HFFc6 (cell line): ENCODE measurements around the gene FGFR3. TPM values are rescaled to one million over a fixed set of nuclear protein-coding genes. Genes with fewer than 3 reads are reported as not detected.
A peak's percentile ranks its signal among the peaks of the same experiment; 100 is the strongest.

ENCODE experiments used
- DNase-seq: peaks from one replicate; pipeline ENCODE4 v3.0.0-alpha.2; 2018
- H3K27ac Mint-ChIP-seq: 2 replicates; pipeline ENCODE4 v1.8.0; 2020; ENCODE audit warnings: mild to moderate bottlenecking, mixed read lengths
- H3K27me3 Mint-ChIP-seq: 2 replicates; pipeline ENCODE4 v1.8.0; 2021; ENCODE audit warnings: mild to moderate bottlenecking, moderate library complexity, mixed read lengths; ENCODE audit not compliant: insufficient read depth
- H3K36me3 Mint-ChIP-seq: 2 replicates; pipeline ENCODE4 v1.8.0; 2021; ENCODE audit warnings: low read depth, mixed read lengths
- H3K4me1 Mint-ChIP-seq: 2 replicates; pipeline ENCODE4 v1.8.0; 2020; ENCODE audit warnings: low read depth, mixed read lengths
- H3K4me3 Mint-ChIP-seq: 2 replicates; pipeline ENCODE4 v1.8.0; 2020; ENCODE audit warnings: mild to moderate bottlenecking, moderate library complexity, mixed read lengths
- H3K9me3 Mint-ChIP-seq: 2 replicates; pipeline ENCODE4 v1.8.0; 2020; ENCODE audit warnings: mild to moderate bottlenecking, mixed read lengths
- total RNA-seq, 6 experiments: library from RNA; stranded (reverse); fragmentation: NEBNext Ultra II Directional; extraction: Animal tissue kit (Norgen Biotek cat#: 25700); gene quantifications; 2 replicates in 1 of 6; 3 replicates in 5 of 6; pipeline ENCODE4 v1.2.3, GENCODE V29; 2021
- TF ChIP-seq, protein P1 (sequence below): fragments of 200-600 bp; sonication (generic); IDR thresholded peaks from 2 replicates; pipeline ENCODE4 v1.5.0; 2021; ENCODE audit warnings: antibody characterized with exemption, mild to moderate bottlenecking

The FGFR3 gene
- total RNA-seq, 6 experiments from 2014 or later: 0.59 to 1.6 (median 0.75) TPM

DNA sequence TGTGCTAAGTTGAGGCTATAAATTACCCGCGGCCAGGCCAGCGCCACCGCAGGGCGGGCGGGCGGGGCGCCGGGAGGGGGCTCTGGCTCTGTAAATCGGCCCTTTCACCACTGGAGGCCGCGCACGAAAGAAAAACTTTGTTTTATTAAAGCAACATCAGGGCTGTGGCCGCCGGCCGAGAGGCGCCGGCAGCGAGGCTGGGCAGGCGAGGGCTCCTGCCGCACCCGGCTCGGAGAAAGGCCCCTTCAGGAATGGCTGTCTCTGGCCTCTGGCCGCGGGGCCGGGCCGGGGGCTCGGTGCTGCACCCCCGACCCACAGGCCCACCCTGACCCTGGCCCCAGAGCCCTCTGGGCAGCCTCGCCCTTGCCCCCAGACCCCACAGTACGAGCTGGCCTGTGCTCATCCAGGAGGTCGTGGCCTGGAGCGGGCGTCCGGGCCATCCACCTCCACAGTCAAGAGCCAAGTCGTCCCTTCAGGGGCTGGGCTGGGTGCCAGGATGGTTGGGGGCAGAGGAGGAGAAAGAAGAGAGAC is 29.5 kb upstream of the FGFR3 start:
- H3K27me3 Mint-ChIP-seq: peaks cover 3% of the 10 kb centered on the region; the same call in 1 of the 2 replicates
- DNase-seq: peak; percentile 31
- H3K4me1 Mint-ChIP-seq: no peaks in the 10 kb centered on the region
- no peaks in the 10 kb centered on the region for H3K36me3 Mint-ChIP-seq
- H3K27ac Mint-ChIP-seq: no peak overlapping the region
- no peak overlapping the region for H3K4me3 Mint-ChIP-seq
- TF ChIP-seq, protein P1, sequence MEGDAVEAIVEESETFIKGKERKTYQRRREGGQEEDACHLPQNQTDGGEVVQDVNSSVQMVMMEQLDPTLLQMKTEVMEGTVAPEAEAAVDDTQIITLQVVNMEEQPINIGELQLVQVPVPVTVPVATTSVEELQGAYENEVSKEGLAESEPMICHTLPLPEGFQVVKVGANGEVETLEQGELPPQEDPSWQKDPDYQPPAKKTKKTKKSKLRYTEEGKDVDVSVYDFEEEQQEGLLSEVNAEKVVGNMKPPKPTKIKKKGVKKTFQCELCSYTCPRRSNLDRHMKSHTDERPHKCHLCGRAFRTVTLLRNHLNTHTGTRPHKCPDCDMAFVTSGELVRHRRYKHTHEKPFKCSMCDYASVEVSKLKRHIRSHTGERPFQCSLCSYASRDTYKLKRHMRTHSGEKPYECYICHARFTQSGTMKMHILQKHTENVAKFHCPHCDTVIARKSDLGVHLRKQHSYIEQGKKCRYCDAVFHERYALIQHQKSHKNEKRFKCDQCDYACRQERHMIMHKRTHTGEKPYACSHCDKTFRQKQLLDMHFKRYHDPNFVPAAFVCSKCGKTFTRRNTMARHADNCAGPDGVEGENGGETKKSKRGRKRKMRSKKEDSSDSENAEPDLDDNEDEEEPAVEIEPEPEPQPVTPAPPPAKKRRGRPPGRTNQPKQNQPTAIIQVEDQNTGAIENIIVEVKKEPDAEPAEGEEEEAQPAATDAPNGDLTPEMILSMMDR: peak; percentile 66
- H3K9me3 Mint-ChIP-seq: no peaks in the 10 kb centered on the region

DNA sequence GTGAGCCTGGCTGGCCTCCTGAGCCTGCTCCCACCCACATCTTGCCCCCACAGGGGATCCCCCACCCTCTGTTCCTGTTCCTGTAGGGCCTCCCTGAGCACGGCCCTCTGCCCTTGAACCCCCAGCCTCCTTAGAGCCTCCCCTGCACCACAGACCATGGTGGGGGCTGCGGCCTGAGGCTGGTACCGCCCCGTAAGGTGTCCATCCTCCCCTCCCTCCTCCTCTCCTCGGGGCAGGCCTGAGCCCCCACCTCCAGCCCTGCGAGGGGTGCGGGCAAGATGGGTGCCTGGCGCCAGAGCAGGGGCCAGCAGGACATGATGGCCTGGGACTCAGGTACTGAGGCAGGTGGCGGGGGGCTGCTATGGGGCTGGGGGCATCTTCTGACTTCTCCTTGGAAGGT is 28.4 kb upstream of the FGFR3 start:
- DNase-seq: no peak
- H3K36me3 Mint-ChIP-seq: no peaks in the 10 kb centered on the region
- H3K9me3 Mint-ChIP-seq: no peaks in the 10 kb centered on the region
- peaks cover 3% of the 10 kb centered on the region; the same call in 1 of the 2 replicates for H3K27me3 Mint-ChIP-seq
- H3K27ac Mint-ChIP-seq: no peak overlapping the region
- TF ChIP-seq, protein P1: no peak
- no peaks in the 10 kb centered on the region for H3K4me1 Mint-ChIP-seq
- no peak overlapping the region for H3K4me3 Mint-ChIP-seq

DNA sequence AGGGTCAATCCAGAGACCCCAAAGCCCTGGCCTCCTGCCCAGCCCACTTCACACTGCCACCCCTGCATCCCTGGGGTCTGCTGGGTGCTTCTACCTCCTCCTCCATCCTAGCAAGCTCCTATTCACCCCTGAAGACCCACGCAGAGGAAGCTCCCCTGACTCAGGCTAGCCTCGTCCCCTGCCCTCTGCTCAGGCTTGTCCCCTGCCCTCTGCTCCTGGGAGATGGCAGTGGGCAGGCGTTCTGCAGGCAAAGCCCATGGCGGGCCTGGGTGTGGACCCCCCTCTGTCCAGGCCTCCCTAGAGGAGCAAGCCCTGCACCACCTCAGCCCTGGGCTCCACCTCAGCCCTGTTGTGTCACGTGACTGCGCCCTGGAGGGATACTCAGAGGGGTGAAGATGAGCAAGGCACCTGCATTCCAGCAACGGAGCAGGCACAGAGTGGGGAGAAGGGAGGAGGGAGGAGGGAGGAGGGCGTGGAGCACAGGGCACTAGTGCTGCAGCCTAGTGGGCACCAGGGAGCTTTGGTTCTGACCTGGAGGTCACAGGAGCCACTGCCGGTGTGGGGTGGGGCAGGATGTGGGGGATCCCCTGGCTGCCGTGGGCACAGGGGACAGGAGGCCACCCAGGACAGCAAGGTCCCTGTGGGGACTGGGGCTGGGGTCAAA is 27.6 kb upstream of the FGFR3 start:
- no peak overlapping the region for H3K4me3 Mint-ChIP-seq
- TF ChIP-seq, protein P1: no peak
- H3K36me3 Mint-ChIP-seq: no peaks in the 10 kb centered on the region
- no peaks in the 10 kb centered on the region for H3K9me3 Mint-ChIP-seq
- H3K27me3 Mint-ChIP-seq: peaks cover 3% of the 10 kb centered on the region; the same call in 1 of the 2 replicates
- no peak overlapping the region for H3K27ac Mint-ChIP-seq
- DNase-seq: no peak
- no peaks in the 10 kb centered on the region for H3K4me1 Mint-ChIP-seq

DNA sequence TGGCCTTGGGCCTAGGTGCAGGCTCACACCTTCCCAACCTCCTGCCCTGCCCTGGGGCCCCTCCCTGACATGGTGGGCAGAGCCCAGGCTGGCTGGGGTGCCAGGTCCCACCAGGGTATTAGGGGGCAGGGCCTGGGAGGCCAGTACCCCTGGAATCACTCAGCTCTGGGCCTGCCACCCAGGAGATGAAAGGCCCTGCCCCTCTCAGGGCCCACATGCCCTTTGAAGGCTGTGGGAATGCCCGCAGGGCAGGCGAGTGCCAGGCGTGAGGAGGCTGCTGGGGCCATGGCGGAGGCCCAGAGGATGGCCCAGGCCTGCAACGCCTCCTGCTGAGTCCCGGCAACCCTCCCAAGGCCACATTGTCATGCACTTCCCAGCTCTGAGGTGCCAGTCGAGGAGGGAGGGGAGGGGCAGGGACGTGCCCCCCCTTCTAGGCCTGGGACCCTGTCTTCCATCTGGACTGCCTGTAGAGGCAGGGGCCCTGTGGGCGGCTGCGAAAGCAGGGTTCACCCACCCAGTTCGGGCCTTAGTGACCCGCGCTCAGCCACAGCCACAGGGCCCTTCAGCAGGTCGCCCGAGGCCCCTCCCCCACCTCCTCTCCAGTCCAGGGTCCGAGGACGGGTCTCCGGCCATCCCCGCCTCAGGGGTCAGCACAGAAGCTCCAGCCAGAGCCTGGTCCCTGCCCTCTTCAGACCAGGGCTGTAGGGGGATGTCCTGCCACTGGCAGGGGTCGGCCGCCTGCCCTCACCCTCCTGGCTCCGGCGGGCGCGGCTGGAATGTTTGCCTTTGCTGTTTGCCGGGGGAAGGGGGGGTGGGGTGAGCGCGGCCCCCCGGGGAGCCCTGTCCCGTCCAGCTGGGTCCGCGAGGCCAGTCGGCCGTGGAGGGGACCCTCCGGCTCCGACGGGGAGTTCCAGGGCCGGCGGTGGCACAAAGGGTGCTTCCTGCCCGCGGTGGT is 26.7 kb upstream of the FGFR3 start:
- no peak for DNase-seq
- no peak overlapping the region for H3K4me3 Mint-ChIP-seq
- no peak overlapping the region for H3K27ac Mint-ChIP-seq
- TF ChIP-seq, protein P1: no peak
- no peaks in the 10 kb centered on the region for H3K36me3 Mint-ChIP-seq
- no peaks in the 10 kb centered on the region for H3K4me1 Mint-ChIP-seq
- H3K9me3 Mint-ChIP-seq: no peaks in the 10 kb centered on the region
- peaks cover 3% of the 10 kb centered on the region; the same call in 1 of the 2 replicates for H3K27me3 Mint-ChIP-seq

DNA sequence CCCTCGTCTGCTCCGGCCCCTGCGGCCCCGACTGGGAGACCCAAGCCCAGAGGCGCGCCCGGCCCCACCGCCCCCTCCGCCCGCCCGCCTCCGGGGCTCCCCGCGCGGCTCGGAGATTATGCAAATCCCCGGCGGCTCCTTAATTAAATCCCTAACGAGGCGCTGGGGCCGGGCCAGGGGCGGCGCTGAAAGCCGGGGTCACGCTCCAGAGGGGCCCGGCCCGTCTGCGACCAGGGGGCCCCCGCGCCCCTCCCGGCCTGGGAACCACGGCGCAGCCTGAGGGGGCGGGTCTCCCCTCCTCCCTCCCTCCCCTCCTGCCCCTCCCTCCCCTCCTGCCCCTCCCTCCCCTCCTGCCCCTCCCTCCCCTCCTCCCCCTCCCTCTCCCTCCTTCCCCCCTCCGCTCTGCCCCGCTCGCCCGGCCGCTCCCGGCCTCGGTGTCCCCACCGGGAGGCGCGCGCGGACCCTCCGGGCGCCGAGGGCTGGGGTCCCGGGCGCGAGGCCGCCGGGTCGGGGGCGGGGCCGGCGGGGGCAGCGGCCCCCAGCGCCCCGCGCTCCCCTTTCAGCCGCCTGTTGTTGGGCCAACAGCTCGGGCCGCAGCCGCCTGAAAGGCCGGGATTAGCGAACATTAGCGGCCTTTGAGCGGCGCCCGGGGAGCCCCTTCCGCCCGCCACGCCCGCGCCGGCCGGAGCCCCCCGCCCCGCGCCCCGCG is 25.9 kb upstream of the FGFR3 start:
- Mint-ChIP-seq H3K36me3 (no peaks in the 10 kb centered on the region), H3K27ac (no peak overlapping the region), H3K9me3 (no peaks in the 10 kb centered on the region), H3K27me3 (peaks cover 3% of the 10 kb centered on the region; the same call in 1 of the 2 replicates), H3K4me1 (no peaks in the 10 kb centered on the region), H3K4me3 (no peak overlapping the region)
- TF ChIP-seq, protein P1: no peak
- no peak for DNase-seq
